Suprapubic skin (tissue), 4 donors: ENCODE measurements around the gene ANGEL2. TPM values are rescaled to one million over a fixed set of nuclear protein-coding genes. Genes with fewer than 3 reads are reported as not detected.

Experiments
- DNase-seq, 2 donors: peaks; one replicate each; pipeline ENCODE4 v3.0.0-alpha.2; 2019; ENCODE audit warnings: low spot score in 2 of 2
- H3K27ac ChIP-seq: fragments of 200-600 bp; sonication (generic); one replicate; pipeline ENCODE4 v1.5.1; 2019
- H3K27me3 ChIP-seq: fragments of 200-600 bp; sonication (generic); one replicate; pipeline ENCODE4 v1.5.1; 2019
- H3K36me3 ChIP-seq: fragments of 200-600 bp; sonication (generic); one replicate; pipeline ENCODE4 v1.5.1; 2019
- H3K4me1 ChIP-seq: fragments of 200-600 bp; sonication (generic); one replicate; pipeline ENCODE4 v1.5.1; 2019
- H3K4me3 ChIP-seq: fragments of 200-600 bp; sonication (generic); one replicate; pipeline ENCODE4 v1.5.1; 2019; ENCODE audit warnings: mild to moderate bottlenecking
- H3K9me3 ChIP-seq: fragments of 200-600 bp; sonication (generic); one replicate; pipeline ENCODE4 v1.5.1; 2019
- CTCF ChIP-seq, 2 donors: fragments of 200-600 bp in 1 of 2; fragments of 450-650 bp in 1 of 2; sonication (generic) in 1 of 2; IDR thresholded peaks; one replicate each; pipeline ENCODE4 v1.5.1; 2016 to 2019; ENCODE audit warnings: antibody characterized with exemption in 2 of 2, mild to moderate bottlenecking in 1 of 2, moderate library complexity in 1 of 2
- EP300 ChIP-seq: sonication (generic); formaldehyde crosslinking; IDR thresholded peaks from one replicate; pipeline ENCODE4 v1.6.1; 2017; ENCODE audit warnings: antibody characterized with exemption
- POLR2A ChIP-seq, 2 donors: fragments of 450-650 bp; IDR thresholded peaks; one replicate each; pipeline ENCODE4 v1.6.1; 2017; ENCODE audit warnings: antibody characterized with exemption in 2 of 2, mild to moderate bottlenecking in 2 of 2, moderate library complexity in 2 of 2
- POLR2AphosphoS5 ChIP-seq, 3 donors: sonication (generic); formaldehyde crosslinking; IDR thresholded peaks; one replicate each; pipeline ENCODE4 v1.6.1; 2017; ENCODE audit warnings: antibody characterized with exemption in 3 of 3
- WGBS: methylation state at CpG from one replicate; pipeline ENCODE4 v1.1.5; 2018; 5-methylcytosine and 5-hydroxymethylcytosine counted together
- total RNA-seq, 4 donors: library from RNA; depleted of rRNA; stranded (reverse); fragments of >200 nt; gene quantifications; one replicate each; pipeline ENCODE4 v1.1.0, GENCODE V29; 2016

ANGEL2 gene
- total RNA-seq, result 100 to 1,000 TPM in 1 of 4 donors, 10 to 100 TPM in 3; 27.9 to 116 (median 36.0) TPM

- DNase-seq, result peak; percentile 96 to 97
- TF ChIP-seq POLR2A (IDR thresholded peaks at IDR 0.05), result peak in 1 of 2 donors; percentile 38
- no peak for TF ChIP-seq EP300
- peak in 1 of 3 donors; percentile 49 for TF ChIP-seq POLR2AphosphoS5 (IDR thresholded peaks at IDR 0.05)
- Histone ChIP-seq H3K27ac (peak within 1 kb of the TSS; percentile 88), H3K36me3 (no peaks in the 10 kb centered on the region), H3K27me3 (no peaks in the 10 kb centered on the region), H3K4me3 (peak within 1 kb of the TSS; percentile 70), H3K9me3 (no peaks in the 10 kb centered on the region), H3K4me1 (peaks cover 10% of the 10 kb centered on the region)
- WGBS, result under 1% methylated on average over 63 of the region's 66 CpGs
These were observed at the start of gene ANGEL2 for GRCh38 chr1:213015099-213016050. Gene ANGEL2 (minus strand): TSS chr1:213015867. CDS start chr1:213015671, 196 bp downstream.

- no peak overlapping the region for H3K27ac ChIP-seq
- no peaks in the 10 kb centered on the region for H3K9me3 ChIP-seq
- no peaks in the 10 kb centered on the region for H3K27me3 ChIP-seq
- H3K4me3 ChIP-seq, result no peak overlapping the region
- WGBS, result 91% methylated on average over 1 of the region's 1 CpG
- H3K36me3 ChIP-seq, result no peaks in the 10 kb centered on the region
- DNase-seq, result no peak
- no peaks in the 10 kb centered on the region for H3K4me1 ChIP-seq
- TF ChIP-seq POLR2A (IDR thresholded peaks at IDR 0.05) (no peak), CTCF (IDR thresholded peaks at IDR 0.05) (no peak), EP300 (no peak)
These were observed 45.6 kb upstream of the ANGEL2 start for GRCh38 chr1:213061263-213061662.

DNA sequence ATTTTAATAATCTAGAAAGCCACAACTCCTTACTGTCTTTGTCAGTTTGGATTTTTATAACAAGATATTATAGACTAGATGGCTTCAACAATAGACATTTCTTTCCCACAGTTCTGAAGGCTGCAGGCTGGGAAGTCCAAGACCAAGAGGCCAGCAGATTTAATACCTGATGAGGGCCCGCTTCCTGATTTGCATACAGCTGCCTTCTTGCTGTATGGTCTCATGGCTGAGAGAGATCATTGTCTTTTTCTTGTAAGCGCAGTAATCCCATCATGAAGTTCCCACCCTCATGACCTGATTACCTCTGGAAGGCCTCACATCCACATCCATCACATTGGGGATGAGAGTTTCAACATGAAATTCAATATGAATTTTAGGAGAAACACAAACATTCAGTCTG is 45.2 kb upstream of the ANGEL2 start:
- Histone ChIP-seq H3K4me3 (no peak overlapping the region), H3K27ac (no peak overlapping the region), H3K27me3 (no peaks in the 10 kb centered on the region), H3K9me3 (no peaks in the 10 kb centered on the region), H3K4me1 (no peaks in the 10 kb centered on the region), H3K36me3 (no peaks in the 10 kb centered on the region)
- TF ChIP-seq CTCF (IDR thresholded peaks at IDR 0.05), result no peak
- TF ChIP-seq POLR2AphosphoS5 (IDR thresholded peaks at IDR 0.05), result no peak
- TF ChIP-seq EP300, result no peak
- WGBS, result 100% methylated on average over 2 of the region's 2 CpGs
- DNase-seq, result no peak

GRCh38 chr1:213057264-213058059 is 41.8 kb upstream of the ANGEL2 start:
- WGBS, result 91% methylated on average over 5 of the region's 5 CpGs
- no peaks in the 10 kb centered on the region for H3K36me3 ChIP-seq

GRCh38 chr1:213055767-213056166 is 40.1 kb upstream of the ANGEL2 start:
- Histone ChIP-seq H3K27me3 (no peaks in the 10 kb centered on the region), H3K9me3 (no peaks in the 10 kb centered on the region), H3K36me3 (no peaks in the 10 kb centered on the region), H3K4me3 (no peak overlapping the region), H3K27ac (no peak overlapping the region), H3K4me1 (peaks cover 13% of the 10 kb centered on the region)
- no peak for DNase-seq
- TF ChIP-seq POLR2AphosphoS5 (IDR thresholded peaks at IDR 0.05) (no peak), POLR2A (IDR thresholded peaks at IDR 0.05) (no peak), CTCF (IDR thresholded peaks at IDR 0.05) (no peak), EP300 (no peak)
- WGBS, result 93% methylated on average over 3 of the region's 3 CpGs

More at GRCh38 chr1:213057264-213058059, 41.8 kb upstream of the ANGEL2 start:
- H3K27ac ChIP-seq, result no peak overlapping the region
- TF ChIP-seq POLR2AphosphoS5 (IDR thresholded peaks at IDR 0.05) (no peak), EP300 (no peak), POLR2A (IDR thresholded peaks at IDR 0.05) (no peak), CTCF (IDR thresholded peaks at IDR 0.05) (no peak)
- H3K27me3 ChIP-seq, result no peaks in the 10 kb centered on the region
- H3K4me3 ChIP-seq, result no peak overlapping the region
- peaks cover 5% of the 10 kb centered on the region for H3K4me1 ChIP-seq
- no peak for DNase-seq
- no peaks in the 10 kb centered on the region for H3K9me3 ChIP-seq
